HT1080 (cell line): ENCODE data around the gene MAMSTR. TPM values are rescaled to one million over a fixed set of nuclear protein-coding genes. Genes with fewer than 3 reads are reported as not detected.

Source experiments
- DNase-seq: peaks from one replicate; pipeline ENCODE4 v3.0.0-alpha.2; 2015; ENCODE audit warnings: low read depth
- total RNA-seq: library from RNA; depleted of rRNA; stranded (reverse); fragments of >200 nt; shearing (Covaris generic); gene quantifications from 2 replicates; pipeline ENCODE4 v1.2.3, GENCODE V29; 2014; rRNA removed

MAMSTR gene
- total RNA-seq, 1 experiment from 2014 or later, result 0.35 TPM

DNA sequence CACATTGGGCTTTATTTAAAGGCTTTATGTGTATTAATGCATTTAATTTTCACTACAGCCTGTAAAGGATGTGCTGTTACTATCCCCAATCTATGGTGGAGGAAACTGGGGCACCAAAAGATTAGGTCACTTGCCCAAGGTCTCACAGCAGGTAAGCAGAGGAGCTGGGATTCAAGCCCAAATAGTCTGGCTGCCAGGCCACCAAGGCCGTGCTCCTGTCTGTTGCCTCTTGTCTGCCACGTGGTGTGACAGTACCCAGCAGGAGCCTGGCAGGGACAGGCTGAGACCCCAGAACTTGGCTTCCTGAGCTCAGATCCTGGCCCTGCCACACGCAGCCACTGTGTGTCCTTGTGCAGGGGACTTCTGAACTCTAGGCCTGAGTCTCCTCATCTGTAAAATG is 51.2 kb downstream of the MAMSTR start:
- no peak for DNase-seq

DNA sequence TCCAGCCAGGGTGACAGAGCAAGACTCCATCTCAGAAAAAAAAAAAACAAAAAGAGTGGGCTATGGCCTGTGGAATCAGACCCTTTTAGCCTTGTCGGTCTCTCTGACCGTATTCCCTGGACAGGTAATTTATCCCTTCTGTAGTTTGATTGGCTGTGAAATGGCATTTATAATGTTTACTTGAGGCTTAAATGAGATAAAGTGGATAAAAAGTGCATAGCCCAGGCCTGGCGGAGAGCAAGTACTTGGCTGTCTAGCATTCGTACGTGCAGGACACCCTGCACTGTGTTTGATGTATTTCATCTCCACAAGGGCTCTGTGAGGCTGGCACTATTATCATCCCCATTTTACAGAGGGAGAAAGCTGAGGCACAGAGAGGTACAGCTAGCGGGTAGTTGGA is 53.7 kb downstream of the MAMSTR start:
- DNase-seq, result no peak

DNA sequence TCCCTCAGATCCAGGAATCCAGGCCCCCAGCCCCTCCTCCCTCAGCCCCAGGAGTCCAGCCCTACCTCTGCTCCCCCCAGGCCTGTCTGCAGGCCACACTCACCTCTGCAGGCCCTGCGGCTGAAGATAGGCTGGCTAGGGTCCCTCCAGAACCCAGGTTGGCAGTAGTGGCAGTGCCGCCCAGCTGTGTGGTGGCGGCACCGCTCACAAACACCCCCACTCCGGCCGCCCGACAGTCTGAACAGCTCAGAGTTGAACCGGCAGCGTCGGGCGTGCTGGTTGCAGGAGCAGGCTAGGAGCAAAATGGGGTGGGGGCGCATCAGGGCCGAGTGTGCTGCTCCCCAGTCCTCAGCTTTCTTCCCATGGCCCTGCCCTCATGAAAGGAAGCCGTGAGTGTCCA is 55.0 kb downstream of the MAMSTR start:
- no peak for DNase-seq

DNA sequence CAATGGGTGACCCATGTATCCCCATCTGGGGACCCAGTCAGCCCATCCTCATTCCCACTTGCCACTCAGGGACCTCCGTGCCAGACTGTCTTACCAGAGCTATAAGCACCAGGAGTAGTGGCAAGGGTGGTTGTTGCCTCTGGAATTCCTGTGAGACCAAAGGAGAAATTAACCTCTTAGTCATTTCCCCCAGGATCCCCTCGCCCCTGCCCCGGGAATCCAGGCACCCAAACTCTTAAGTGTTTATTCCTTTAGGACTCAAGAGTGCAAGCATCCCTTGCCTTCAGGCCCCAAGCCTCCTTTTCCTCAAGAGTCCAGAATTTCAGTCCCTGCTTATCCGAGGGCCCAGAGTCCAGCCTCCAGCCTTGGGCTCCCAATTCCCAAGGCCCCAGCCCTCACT is 55.9 kb downstream of the MAMSTR start:
- no peak for DNase-seq

Other genes starting within 250 kb of the MAMSTR start
- gene LMTK3, start 207.9 kb downstream of the MAMSTR start, total RNA-seq, result 0.05 TPM in 1 of 2 replicates, not detected in the other
- gene SULT2B1, start 167.6 kb downstream of the MAMSTR start, total RNA-seq, result not detected in 2 replicates
- not detected in 2 replicates for gene SPACA4, start 113.0 kb downstream of the MAMSTR start, total RNA-seq
- 1.2 TPM in 1 of 2 replicates, not detected in the other for gene FAM83E, start 104.6 kb downstream of the MAMSTR start, total RNA-seq
- 2,830 and 3,901 TPM in 2 replicates for gene RPL18, start 100.5 kb downstream of the MAMSTR start, total RNA-seq
- gene SPHK2, start 100.2 kb downstream of the MAMSTR start, total RNA-seq, result 15.9 and 16.5 TPM in 2 replicates
- gene DBP, start 82.3 kb downstream of the MAMSTR start, total RNA-seq, result 10.3 and 11.1 TPM in 2 replicates
- gene CA11, start 73.5 kb downstream of the MAMSTR start, total RNA-seq, result 0.77 and 1.4 TPM in 2 replicates
- gene NTN5, start 46.7 kb downstream of the MAMSTR start, total RNA-seq, result not detected in 2 replicates
- not detected in 2 replicates for gene FUT2, start 23.8 kb downstream of the MAMSTR start, total RNA-seq
- not detected in 2 replicates for gene RASIP1, start 20.9 kb upstream of the MAMSTR start, total RNA-seq
- not detected in 2 replicates for gene IZUMO1, start 27.2 kb upstream of the MAMSTR start, total RNA-seq
- gene FUT1, start 32.9 kb upstream of the MAMSTR start, total RNA-seq, result 0.10 TPM in 1 of 2 replicates, not detected in the other
- gene FGF21, start 35.8 kb upstream of the MAMSTR start, total RNA-seq, result not detected in 2 replicates
- 54.2 and 60.6 TPM in 2 replicates for gene BCAT2, start 91.3 kb upstream of the MAMSTR start, total RNA-seq
- gene HSD17B14, start 116.8 kb upstream of the MAMSTR start, total RNA-seq, result not detected in 2 replicates
- gene PLEKHA4, start 148.9 kb upstream of the MAMSTR start, total RNA-seq, result 0.31 TPM in 1 of 2 replicates, not detected in the other
- gene PPP1R15A, start 152.7 kb upstream of the MAMSTR start, total RNA-seq, result 44.3 and 49.4 TPM in 2 replicates
- gene TULP2, start 179.0 kb upstream of the MAMSTR start, total RNA-seq, result not detected in 2 replicates
- gene NUCB1, start 180.6 kb upstream of the MAMSTR start, total RNA-seq, result 107 and 146 TPM in 2 replicates
- gene DHDH, start 214.0 kb upstream of the MAMSTR start, total RNA-seq, result 0.57 TPM in 1 of 2 replicates, not detected in the other
- gene BAX, start 235.2 kb upstream of the MAMSTR start, total RNA-seq, result 198 and 273 TPM in 2 replicates
- gene FTL, start 245.6 kb upstream of the MAMSTR start, total RNA-seq, result 4,284 and 5,930 TPM in 2 replicates